ENCODE results near the gene PTPRO.

The PTPRO gene

GRCh38 chr12:15458008-15458407 is 135.7 kb downstream of the PTPRO start:
- DNase-seq: no peak

- DNase-seq: no peak
Observed at GRCh38 chr12:15468911-15469310, 146.6 kb downstream of the PTPRO start.

- DNase-seq: no peak
Observed at GRCh38 chr12:15469356-15469755, 147.0 kb downstream of the PTPRO start.

- no peak for DNase-seq
Observed at GRCh38 chr12:15472036-15472435, 149.7 kb downstream of the PTPRO start.

- DNase-seq: no peak
Observed at GRCh38 chr12:15474766-15475165, 152.5 kb downstream of the PTPRO start.

- DNase-seq: no peak
Observed at GRCh38 chr12:15477761-15478160, 155.5 kb downstream of the PTPRO start.

- DNase-seq: no peak
Observed at GRCh38 chr12:15481846-15482245, 159.5 kb downstream of the PTPRO start.

GRCh38 chr12:15485466-15485865 is 163.2 kb downstream of the PTPRO start:
- DNase-seq: no peak

- no peak for DNase-seq
Observed at GRCh38 chr12:15486859-15487258, 164.6 kb downstream of the PTPRO start.

- no peak for DNase-seq
Observed at GRCh38 chr12:15488481-15488880, 166.2 kb downstream of the PTPRO start.

GRCh38 chr12:15494329-15495046 is 172.2 kb downstream of the PTPRO start:
- no peak for DNase-seq

GRCh38 chr12:15495746-15496145 is 173.4 kb downstream of the PTPRO start:
- DNase-seq: no peak

GRCh38 chr12:15496738-15497137 is 174.4 kb downstream of the PTPRO start:
- no peak for DNase-seq

- no peak for DNase-seq
Observed at GRCh38 chr12:15497671-15498292, 175.5 kb downstream of the PTPRO start.

GRCh38 chr12:15502211-15502610 is 179.9 kb downstream of the PTPRO start:
- no peak for DNase-seq

- DNase-seq: no peak
Observed at GRCh38 chr12:15505616-15506015, 183.3 kb downstream of the PTPRO start.

GRCh38 chr12:15515010-15515409 is 192.7 kb downstream of the PTPRO start:
- no peak for DNase-seq

- DNase-seq: no peak
Observed at GRCh38 chr12:15520083-15520482, 197.8 kb downstream of the PTPRO start.

- no peak for DNase-seq
Observed at GRCh38 chr12:15520844-15521243, 198.5 kb downstream of the PTPRO start.

GRCh38 chr12:15522574-15523187 is 200.4 kb downstream of the PTPRO start:
- DNase-seq: no peak

GRCh38 chr12:15525441-15525840 is 203.1 kb downstream of the PTPRO start:
- DNase-seq: no peak

- no peak for DNase-seq
Observed at GRCh38 chr12:15526033-15526432, 203.7 kb downstream of the PTPRO start.

GRCh38 chr12:15527201-15528080 is 205.1 kb downstream of the PTPRO start:
- DNase-seq: no peak
